Gastroesophageal sphincter (tissue), 3 donors: ENCODE data around the gene B4GALT5.

Experiments used
- CTCF ChIP-seq, 4 experiments: fragments of 200-600 bp in 2 of 4; fragments of 450-650 bp in 2 of 4; sonication (generic) in 1 of 4; IDR thresholded peaks; one replicate each; pipeline ENCODE4 v1.5.1; 2017 to 2019; ENCODE audit warnings: antibody characterized with exemption in 4 of 4, mild to moderate bottlenecking in 2 of 4, moderate library complexity in 2 of 4
- EP300 ChIP-seq: sonication (generic); formaldehyde crosslinking; IDR thresholded peaks from one replicate; pipeline ENCODE4 v1.6.1; 2017; ENCODE audit warnings: antibody characterized with exemption, mild to moderate bottlenecking
- POLR2A ChIP-seq, 2 donors: fragments of 450-650 bp; IDR thresholded peaks; one replicate each; pipeline ENCODE4 v1.6.1; 2017; ENCODE audit warnings: antibody characterized with exemption in 2 of 2, mild to moderate bottlenecking in 2 of 2, moderate library complexity in 1 of 2
- POLR2AphosphoS5 ChIP-seq: sonication (generic); formaldehyde crosslinking; IDR thresholded peaks from one replicate; pipeline ENCODE4 v1.6.1; 2017; ENCODE audit warnings: antibody characterized with exemption

- no peak for TF ChIP-seq EP300
- no peak for TF ChIP-seq POLR2A (IDR thresholded peaks at IDR 0.05)
- TF ChIP-seq CTCF (IDR thresholded peaks at IDR 0.05) = no peak
- no peak for TF ChIP-seq POLR2AphosphoS5
These were observed 48.9 kb downstream of the B4GALT5 start for GRCh38 chr20:49664612-49665313.
